ENCODE results near the gene ZNF629.
"Not testable (repeated sequence)": the region's sequence is repeated elsewhere in the genome, so short reads cannot be mapped to it uniquely, and the experiment has no call there.

DNA sequence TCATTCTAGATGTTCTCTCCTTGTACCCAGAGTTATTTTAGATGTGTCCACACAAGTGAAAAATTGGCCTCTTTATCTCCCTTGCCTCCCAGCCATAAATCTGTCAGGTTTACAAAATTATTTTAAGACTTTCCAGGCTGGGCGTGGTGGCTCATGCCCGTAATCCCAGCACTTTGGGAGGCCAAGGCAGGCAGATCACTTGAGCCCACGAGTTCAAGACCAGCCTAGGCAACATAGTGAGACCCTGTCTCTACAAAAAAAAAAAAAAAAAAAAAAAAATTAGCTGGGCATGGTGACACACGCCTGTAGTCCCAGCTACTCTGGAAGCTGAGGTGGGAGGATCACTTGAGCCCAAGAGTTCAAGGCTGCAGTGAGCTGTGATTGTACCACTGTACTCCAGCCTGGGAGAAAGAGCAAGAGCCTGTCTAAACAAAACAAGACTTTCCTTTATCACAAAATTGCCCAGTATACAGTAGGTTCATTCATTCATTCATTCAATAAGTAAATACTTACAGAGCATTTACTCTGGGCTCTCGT is 22.0 kb upstream of the ZNF629 start:
- TF ChIP-seq, protein P1, sequence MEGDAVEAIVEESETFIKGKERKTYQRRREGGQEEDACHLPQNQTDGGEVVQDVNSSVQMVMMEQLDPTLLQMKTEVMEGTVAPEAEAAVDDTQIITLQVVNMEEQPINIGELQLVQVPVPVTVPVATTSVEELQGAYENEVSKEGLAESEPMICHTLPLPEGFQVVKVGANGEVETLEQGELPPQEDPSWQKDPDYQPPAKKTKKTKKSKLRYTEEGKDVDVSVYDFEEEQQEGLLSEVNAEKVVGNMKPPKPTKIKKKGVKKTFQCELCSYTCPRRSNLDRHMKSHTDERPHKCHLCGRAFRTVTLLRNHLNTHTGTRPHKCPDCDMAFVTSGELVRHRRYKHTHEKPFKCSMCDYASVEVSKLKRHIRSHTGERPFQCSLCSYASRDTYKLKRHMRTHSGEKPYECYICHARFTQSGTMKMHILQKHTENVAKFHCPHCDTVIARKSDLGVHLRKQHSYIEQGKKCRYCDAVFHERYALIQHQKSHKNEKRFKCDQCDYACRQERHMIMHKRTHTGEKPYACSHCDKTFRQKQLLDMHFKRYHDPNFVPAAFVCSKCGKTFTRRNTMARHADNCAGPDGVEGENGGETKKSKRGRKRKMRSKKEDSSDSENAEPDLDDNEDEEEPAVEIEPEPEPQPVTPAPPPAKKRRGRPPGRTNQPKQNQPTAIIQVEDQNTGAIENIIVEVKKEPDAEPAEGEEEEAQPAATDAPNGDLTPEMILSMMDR (IDR thresholded peaks at IDR 0.05) = not testable (repeated sequence)
- TF ChIP-seq POLR2A (IDR thresholded peaks at IDR 0.05) = not testable (repeated sequence)
